ENCODE results near the gene SRSF5. TPM values are rescaled to one million over a fixed set of nuclear protein-coding genes. Genes with fewer than 3 reads are reported as not detected.
A peak's percentile ranks its signal among the peaks of the same experiment; 100 is the strongest.

SRSF5 gene
- total and polyA plus RNA-seq, 2 of the 13 experiments (the other 11 are each of a cell fraction or from before 2014, with no cell fraction given) = 189 to 277 TPM

DNA sequence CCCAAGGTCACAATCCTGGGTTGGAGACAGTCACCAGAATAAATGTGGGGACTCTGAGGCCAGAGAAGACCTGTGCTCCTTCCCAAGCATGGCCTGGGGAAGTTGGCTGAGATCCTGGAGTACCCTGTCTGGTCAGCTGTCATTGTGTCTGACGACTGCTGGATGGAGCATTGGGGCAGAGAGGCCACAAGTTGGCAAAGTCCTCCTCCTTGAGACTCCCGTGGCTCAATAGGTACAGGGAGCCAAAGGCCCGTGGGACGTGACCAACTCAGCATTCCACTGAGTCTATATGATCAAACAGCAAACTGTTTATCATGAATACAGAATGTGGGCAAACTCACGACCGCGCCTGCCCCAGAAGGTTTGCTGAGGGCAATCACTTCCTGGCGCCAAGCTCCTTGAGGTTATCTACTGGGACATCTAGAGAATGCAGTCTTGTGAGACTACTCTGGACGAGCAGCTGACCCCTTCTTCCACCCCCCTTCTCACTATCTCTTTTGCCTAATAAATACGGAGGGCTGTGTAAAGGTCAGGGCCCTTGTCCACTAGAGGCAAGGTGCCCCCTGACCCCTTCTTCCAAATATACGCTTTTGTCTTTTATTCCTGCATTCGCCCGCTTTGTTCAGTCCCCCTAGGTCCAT is 44.4 kb downstream of the SRSF5 start (continued):
- TF ChIP-seq SOX6 (IDR thresholded peaks at IDR 0.05) (no peak), SOX6 (CRISPR knock-in tag; IDR thresholded peaks at IDR 0.05) (peak; percentile 23; the same call in 1 of the 2 replicates), ZNF552 (CRISPR knock-in tag; IDR thresholded peaks at IDR 0.05; ENCODE audit: borderline replicate concordance) (no peak), ZNF263 (CRISPR knock-in tag; IDR thresholded peaks at IDR 0.05) (no peak), ZNF143 (CRISPR knock-in tag; IDR thresholded peaks at IDR 0.05) (no peak), JDP2 (CRISPR knock-in tag; IDR thresholded peaks at IDR 0.05; ENCODE audit: borderline replicate concordance) (no peak), ZKSCAN1 (IDR thresholded peaks at IDR 0.05; ENCODE audit: low read length) (no peak), MTA1 (CRISPR knock-in tag; IDR thresholded peaks at IDR 0.05; ENCODE audit: borderline replicate concordance) (0 out of 2 replicates have a peak, but pooled peaks have one; percentile 23), ZNF766 (CRISPR knock-in tag; IDR thresholded peaks at IDR 0.05; ENCODE audit: borderline replicate concordance) (no peak), MTA3 (CRISPR knock-in tag; IDR thresholded peaks at IDR 0.05) (no peak), RARA (CRISPR knock-in tag; IDR thresholded peaks at IDR 0.05) (0 out of 2 replicates have a peak, but pooled peaks have one; percentile 14), CHD2 (IDR thresholded peaks at IDR 0.05; ENCODE audit: low read depth, low read length) (no peak), PPARG (CRISPR knock-in tag; conservative IDR thresholded peaks at IDR 0.05) (0 out of 2 replicates have a peak, but pooled peaks have one; percentile 6), NR2F6 (IDR thresholded peaks at IDR 0.05) (peak; percentile 80), NR2F6 (CRISPR knock-in tag; IDR thresholded peaks at IDR 0.05) (peak; percentile 47), SALL1 (CRISPR knock-in tag; IDR thresholded peaks at IDR 0.05) (peak; percentile 57), HNF4A (CRISPR knock-in tag; IDR thresholded peaks at IDR 0.05) (peak; percentile 10; the same call in 1 of the 2 replicates), HOXA5 (CRISPR knock-in tag; IDR thresholded peaks at IDR 0.05) (no peak)
- TF ChIP-seq, protein P1, sequence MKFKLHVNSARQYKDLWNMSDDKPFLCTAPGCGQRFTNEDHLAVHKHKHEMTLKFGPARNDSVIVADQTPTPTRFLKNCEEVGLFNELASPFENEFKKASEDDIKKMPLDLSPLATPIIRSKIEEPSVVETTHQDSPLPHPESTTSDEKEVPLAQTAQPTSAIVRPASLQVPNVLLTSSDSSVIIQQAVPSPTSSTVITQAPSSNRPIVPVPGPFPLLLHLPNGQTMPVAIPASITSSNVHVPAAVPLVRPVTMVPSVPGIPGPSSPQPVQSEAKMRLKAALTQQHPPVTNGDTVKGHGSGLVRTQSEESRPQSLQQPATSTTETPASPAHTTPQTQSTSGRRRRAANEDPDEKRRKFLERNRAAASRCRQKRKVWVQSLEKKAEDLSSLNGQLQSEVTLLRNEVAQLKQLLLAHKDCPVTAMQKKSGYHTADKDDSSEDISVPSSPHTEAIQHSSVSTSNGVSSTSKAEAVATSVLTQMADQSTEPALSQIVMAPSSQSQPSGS (CRISPR knock-in tag; IDR thresholded peaks at IDR 0.05) = no peak
- TF ChIP-seq, protein P2, sequence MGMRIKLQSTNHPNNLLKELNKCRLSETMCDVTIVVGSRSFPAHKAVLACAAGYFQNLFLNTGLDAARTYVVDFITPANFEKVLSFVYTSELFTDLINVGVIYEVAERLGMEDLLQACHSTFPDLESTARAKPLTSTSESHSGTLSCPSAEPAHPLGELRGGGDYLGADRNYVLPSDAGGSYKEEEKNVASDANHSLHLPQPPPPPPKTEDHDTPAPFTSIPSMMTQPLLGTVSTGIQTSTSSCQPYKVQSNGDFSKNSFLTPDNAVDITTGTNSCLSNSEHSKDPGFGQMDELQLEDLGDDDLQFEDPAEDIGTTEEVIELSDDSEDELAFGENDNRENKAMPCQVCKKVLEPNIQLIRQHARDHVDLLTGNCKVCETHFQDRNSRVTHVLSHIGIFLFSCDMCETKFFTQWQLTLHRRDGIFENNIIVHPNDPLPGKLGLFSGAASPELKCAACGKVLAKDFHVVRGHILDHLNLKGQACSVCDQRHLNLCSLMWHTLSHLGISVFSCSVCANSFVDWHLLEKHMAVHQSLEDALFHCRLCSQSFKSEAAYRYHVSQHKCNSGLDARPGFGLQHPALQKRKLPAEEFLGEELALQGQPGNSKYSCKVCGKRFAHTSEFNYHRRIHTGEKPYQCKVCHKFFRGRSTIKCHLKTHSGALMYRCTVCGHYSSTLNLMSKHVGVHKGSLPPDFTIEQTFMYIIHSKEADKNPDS (CRISPR knock-in tag; IDR thresholded peaks at IDR 0.05) = no peak
- TF ChIP-seq, protein P3, sequence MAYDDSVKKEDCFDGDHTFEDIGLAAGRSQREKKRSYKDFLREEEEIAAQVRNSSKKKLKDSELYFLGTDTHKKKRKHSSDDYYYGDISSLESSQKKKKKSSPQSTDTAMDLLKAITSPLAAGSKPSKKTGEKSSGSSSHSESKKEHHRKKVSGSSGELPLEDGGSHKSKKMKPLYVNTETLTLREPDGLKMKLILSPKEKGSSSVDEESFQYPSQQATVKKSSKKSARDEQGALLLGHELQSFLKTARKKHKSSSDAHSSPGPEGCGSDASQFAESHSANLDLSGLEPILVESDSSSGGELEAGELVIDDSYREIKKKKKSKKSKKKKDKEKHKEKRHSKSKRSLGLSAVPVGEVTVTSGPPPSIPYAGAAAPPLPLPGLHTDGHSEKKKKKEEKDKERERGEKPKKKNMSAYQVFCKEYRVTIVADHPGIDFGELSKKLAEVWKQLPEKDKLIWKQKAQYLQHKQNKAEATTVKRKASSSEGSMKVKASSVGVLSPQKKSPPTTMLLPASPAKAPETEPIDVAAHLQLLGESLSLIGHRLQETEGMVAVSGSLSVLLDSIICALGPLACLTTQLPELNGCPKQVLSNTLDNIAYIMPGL (CRISPR knock-in tag; IDR thresholded peaks at IDR 0.05; ENCODE audit: borderline replicate concordance in 1 of 2, low read depth in 1 of 2) = 0 out of 4 replicates have a peak, but pooled peaks of 1 of the 2 experiments have one; percentile 16
- TF ChIP-seq, protein P4, sequence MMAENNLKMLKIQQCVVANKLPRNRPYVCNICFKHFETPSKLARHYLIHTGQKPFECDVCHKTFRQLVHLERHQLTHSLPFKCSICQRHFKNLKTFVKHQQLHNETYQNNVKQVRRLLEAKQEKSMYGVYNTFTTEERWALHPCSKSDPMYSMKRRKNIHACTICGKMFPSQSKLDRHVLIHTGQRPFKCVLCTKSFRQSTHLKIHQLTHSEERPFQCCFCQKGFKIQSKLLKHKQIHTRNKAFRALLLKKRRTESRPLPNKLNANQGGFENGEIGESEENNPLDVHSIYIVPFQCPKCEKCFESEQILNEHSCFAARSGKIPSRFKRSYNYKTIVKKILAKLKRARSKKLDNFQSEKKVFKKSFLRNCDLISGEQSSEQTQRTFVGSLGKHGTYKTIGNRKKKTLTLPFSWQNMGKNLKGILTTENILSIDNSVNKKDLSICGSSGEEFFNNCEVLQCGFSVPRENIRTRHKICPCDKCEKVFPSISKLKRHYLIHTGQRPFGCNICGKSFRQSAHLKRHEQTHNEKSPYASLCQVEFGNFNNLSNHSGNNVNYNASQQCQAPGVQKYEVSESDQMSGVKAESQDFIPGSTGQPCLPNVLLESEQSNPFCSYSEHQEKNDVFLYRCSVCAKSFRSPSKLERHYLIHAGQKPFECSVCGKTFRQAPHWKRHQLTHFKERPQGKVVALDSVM (CRISPR knock-in tag; IDR thresholded peaks at IDR 0.05) = no peak
- TF ChIP-seq, protein P5, sequence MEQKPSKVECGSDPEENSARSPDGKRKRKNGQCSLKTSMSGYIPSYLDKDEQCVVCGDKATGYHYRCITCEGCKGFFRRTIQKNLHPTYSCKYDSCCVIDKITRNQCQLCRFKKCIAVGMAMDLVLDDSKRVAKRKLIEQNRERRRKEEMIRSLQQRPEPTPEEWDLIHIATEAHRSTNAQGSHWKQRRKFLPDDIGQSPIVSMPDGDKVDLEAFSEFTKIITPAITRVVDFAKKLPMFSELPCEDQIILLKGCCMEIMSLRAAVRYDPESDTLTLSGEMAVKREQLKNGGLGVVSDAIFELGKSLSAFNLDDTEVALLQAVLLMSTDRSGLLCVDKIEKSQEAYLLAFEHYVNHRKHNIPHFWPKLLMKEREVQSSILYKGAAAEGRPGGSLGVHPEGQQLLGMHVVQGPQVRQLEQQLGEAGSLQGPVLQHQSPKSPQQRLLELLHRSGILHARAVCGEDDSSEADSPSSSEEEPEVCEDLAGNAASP (CRISPR knock-in tag; IDR thresholded peaks at IDR 0.05; ENCODE audit: borderline replicate concordance) = no peak

Measured in HepG2 (cell line).